WTC11 (cell line): ENCODE results near the gene RNASE4. TPM values are rescaled to one million over a fixed set of nuclear protein-coding genes. Genes with fewer than 3 reads are reported as not detected.

Source experiments
- ATAC-seq: fragments of 200-7000 bp; cut with Tn5 transposase; 2 replicates; pipeline ENCODE4 v1.10.0; 2021; ENCODE audit warnings: mild to moderate bottlenecking, moderate library complexity
- CTCF ChIA-PET: fragments of 300-600 bp; sonication (Branson Sonifier 250); formaldehyde crosslinking; loops from one replicate; lab custom pipeline; 2021; ENCODE audit warnings: antibody characterized with exemption; lab: Charles Lee
- POLR2A ChIA-PET: fragments of 350-600 bp; sonication (Branson Sonifier 250); formaldehyde crosslinking; loops from one replicate; lab custom pipeline; 2021; ENCODE audit warnings: antibody characterized with exemption; lab: Charles Lee
- DNase-seq: peaks from one replicate; pipeline ENCODE4 v3.0.0; 2021; ENCODE audit warnings: low spot score
- H3K27ac Mint-ChIP-seq: 2 replicates; pipeline ENCODE4 v1.8.0; 2021; ENCODE audit warnings: mixed read lengths
- H3K27me3 Mint-ChIP-seq: 2 replicates; pipeline ENCODE4 v1.8.0; 2021; ENCODE audit warnings: low read depth, mild to moderate bottlenecking, moderate library complexity, mixed read lengths
- H3K36me3 Mint-ChIP-seq: 2 replicates; pipeline ENCODE4 v1.8.0; 2021; ENCODE audit warnings: mixed read lengths
- H3K4me1 Mint-ChIP-seq: 2 replicates; pipeline ENCODE4 v1.8.0; 2022; ENCODE audit warnings: mixed read lengths
- H3K4me3 Mint-ChIP-seq: 2 replicates; pipeline ENCODE4 v1.8.0; 2021; ENCODE audit warnings: mild to moderate bottlenecking, moderate library complexity, mixed read lengths
- H3K9me3 Mint-ChIP-seq: 2 replicates; pipeline ENCODE4 v1.8.0; 2021; ENCODE audit warnings: mixed read lengths
- AFF4 ChIP-seq: sonication (generic); formaldehyde crosslinking; IDR thresholded peaks from 2 replicates; pipeline ENCODE4 v1.8.1; 2023; ENCODE audit warnings: mild to moderate bottlenecking, missing genetic modification reagents, borderline replicate concordance
- ATF3 ChIP-seq: sonication (generic); formaldehyde crosslinking; conservative IDR thresholded peaks from 2 replicates; pipeline ENCODE4 v1.8.1; 2022; ENCODE audit warnings: mild to moderate bottlenecking, missing genetic modification reagents
- E2F1 ChIP-seq: sonication (generic); formaldehyde crosslinking; IDR thresholded peaks from 2 replicates; pipeline ENCODE4 v1.8.0; 2022; ENCODE audit warnings: mild to moderate bottlenecking, missing genetic modification reagents
- E2F4 ChIP-seq: sonication (generic); formaldehyde crosslinking; IDR thresholded peaks from 2 replicates; pipeline ENCODE4 v1.8.1; 2022; ENCODE audit warnings: low read depth, mild to moderate bottlenecking, moderate library complexity, missing genetic modification reagents, borderline replicate concordance
- ELF4 ChIP-seq: sonication (generic); formaldehyde crosslinking; IDR thresholded peaks from 2 replicates; pipeline ENCODE4 v1.8.1; 2022; ENCODE audit warnings: low read depth, mild to moderate bottlenecking, moderate library complexity, missing genetic modification reagents
- FOXJ3 ChIP-seq: sonication (generic); formaldehyde crosslinking; IDR thresholded peaks from 2 replicates; pipeline ENCODE4 v1.9.0; 2021; ENCODE audit warnings: missing genetic modification reagents, mild to moderate bottlenecking, borderline replicate concordance
- MAX ChIP-seq: sonication (generic); formaldehyde crosslinking; IDR thresholded peaks from 2 replicates; pipeline ENCODE4 v1.8.0; 2022; ENCODE audit warnings: mild to moderate bottlenecking, missing genetic modification reagents
- MYBL2 ChIP-seq: sonication (generic); formaldehyde crosslinking; IDR thresholded peaks from 2 replicates; pipeline ENCODE4 v1.8.1; 2023; ENCODE audit warnings: mild to moderate bottlenecking, moderate library complexity, missing genetic modification reagents
- NFATC4 ChIP-seq: fragments of 250-450 bp; sonication (Bioruptor Pico); IDR thresholded peaks from 2 replicates; pipeline ENCODE4 v1.9.0; 2021; ENCODE audit warnings: mild to moderate bottlenecking
- NFE2L1 ChIP-seq: sonication (generic); formaldehyde crosslinking; IDR thresholded peaks from 2 replicates; pipeline ENCODE4 v1.8.1; 2023; ENCODE audit warnings: missing genetic modification reagents
- NR1H2 ChIP-seq: sonication (generic); formaldehyde crosslinking; IDR thresholded peaks from 2 replicates; pipeline ENCODE4 v1.9.0; 2021; ENCODE audit warnings: mild to moderate bottlenecking, moderate library complexity, missing genetic modification reagents
- PRRX2 ChIP-seq: fragments of 250-450 bp; sonication (Bioruptor Pico); IDR thresholded peaks from 2 replicates; pipeline ENCODE4 v1.8.0; 2021; ENCODE audit warnings: mild to moderate bottlenecking
- ZNF423 ChIP-seq: fragments of 250-450 bp; sonication (Bioruptor Pico); IDR thresholded peaks from 2 replicates; pipeline ENCODE4 v2.1.2; 2022; ENCODE audit warnings: mild to moderate bottlenecking, moderate library complexity
- ZNF425 ChIP-seq: fragments of 250-450 bp; sonication (Bioruptor Pico); conservative IDR thresholded peaks from 2 replicates; pipeline ENCODE4 v1.9.0; 2021; ENCODE audit warnings: mild to moderate bottlenecking
- total RNA-seq: library from RNA; stranded (reverse); gene quantifications from 3 replicates; pipeline ENCODE4 v1.2.3, GENCODE V29; 2021

The RNASE4 gene
- total RNA-seq, 1 experiment from 2014 or later, result 2.8 TPM

GRCh38 chr14:20652996-20653975 lies 31.1 kb upstream of the RNASE4 start (continued):
- no peak for TF ChIP-seq E2F4 (CRISPR knock-in tag)
- no peak for TF ChIP-seq ATF3 (CRISPR knock-in tag)
- TF ChIP-seq NFE2L1 (CRISPR knock-in tag), result 0 out of 2 replicates have a peak, but pooled peaks have one; percentile 42
- TF ChIP-seq MAX (CRISPR knock-in tag), result peak; percentile 41; the same call in 1 of the 2 replicates
- TF ChIP-seq E2F1 (CRISPR knock-in tag), result no peak

GRCh38 chr14:20655851-20656250 lies 28.5 kb upstream of the RNASE4 start:
- Mint-ChIP-seq H3K4me1 (peaks cover 38% of the 10 kb centered on the region), H3K36me3 (no peaks in the 10 kb centered on the region), H3K27ac (no peak overlapping the region), H3K9me3 (no peaks in the 10 kb centered on the region), H3K4me3 (no peak overlapping the region), H3K27me3 (peaks cover 59% of the 10 kb centered on the region)
- ATAC-seq (no peak), DNase-seq (no peak)
- no peak for TF ChIP-seq NFATC4 (CRISPR knock-in tag)
- TF ChIP-seq MYBL2 (CRISPR knock-in tag), result no peak
- TF ChIP-seq ZNF423 (CRISPR knock-in tag), result no peak
- TF ChIP-seq AFF4 (CRISPR knock-in tag), result no peak
- no peak for TF ChIP-seq NR1H2 (CRISPR knock-in tag)
- no peak for TF ChIP-seq PRRX2 (CRISPR knock-in tag)
- TF ChIP-seq ELF4 (CRISPR knock-in tag), result no peak
- TF ChIP-seq FOXJ3, result no peak
- TF ChIP-seq ZNF425 (CRISPR knock-in tag), result no peak
- CTCF ChIA-PET, result interaction anchor here (0.7 to 5.9 kb wide), 9 partner anchors 9 to 315 kb away, joined by 3 to 106 read pairs (median 6); partner anchors contain the start of gene RNASE4
- POLR2A ChIA-PET, result no interaction called here
